ENCODE measurements around the gene MAL. TPM values are rescaled to one million over a fixed set of nuclear protein-coding genes. Genes with fewer than 3 reads are reported as not detected.
A peak's percentile ranks its signal among the peaks of the same experiment; 100 is the strongest.

MAL gene
- total and polyA plus RNA-seq, 2 of the 13 experiments (the other 11 are each of a cell fraction or from before 2014, with no cell fraction given): not detected

- TF ChIP-seq TFDP1 (CRISPR knock-in tag; IDR thresholded peaks at IDR 0.05; ENCODE audit: borderline replicate concordance): peak; percentile 43; the same call in 1 of the 2 replicates
- 0 out of 3 replicates have a peak, but pooled peaks have one; percentile 33 for TF ChIP-seq MXI1 (IDR thresholded peaks at IDR 0.05; ENCODE audit: borderline replicate concordance, low read depth, low read length)
- TF ChIP-seq, protein P1, sequence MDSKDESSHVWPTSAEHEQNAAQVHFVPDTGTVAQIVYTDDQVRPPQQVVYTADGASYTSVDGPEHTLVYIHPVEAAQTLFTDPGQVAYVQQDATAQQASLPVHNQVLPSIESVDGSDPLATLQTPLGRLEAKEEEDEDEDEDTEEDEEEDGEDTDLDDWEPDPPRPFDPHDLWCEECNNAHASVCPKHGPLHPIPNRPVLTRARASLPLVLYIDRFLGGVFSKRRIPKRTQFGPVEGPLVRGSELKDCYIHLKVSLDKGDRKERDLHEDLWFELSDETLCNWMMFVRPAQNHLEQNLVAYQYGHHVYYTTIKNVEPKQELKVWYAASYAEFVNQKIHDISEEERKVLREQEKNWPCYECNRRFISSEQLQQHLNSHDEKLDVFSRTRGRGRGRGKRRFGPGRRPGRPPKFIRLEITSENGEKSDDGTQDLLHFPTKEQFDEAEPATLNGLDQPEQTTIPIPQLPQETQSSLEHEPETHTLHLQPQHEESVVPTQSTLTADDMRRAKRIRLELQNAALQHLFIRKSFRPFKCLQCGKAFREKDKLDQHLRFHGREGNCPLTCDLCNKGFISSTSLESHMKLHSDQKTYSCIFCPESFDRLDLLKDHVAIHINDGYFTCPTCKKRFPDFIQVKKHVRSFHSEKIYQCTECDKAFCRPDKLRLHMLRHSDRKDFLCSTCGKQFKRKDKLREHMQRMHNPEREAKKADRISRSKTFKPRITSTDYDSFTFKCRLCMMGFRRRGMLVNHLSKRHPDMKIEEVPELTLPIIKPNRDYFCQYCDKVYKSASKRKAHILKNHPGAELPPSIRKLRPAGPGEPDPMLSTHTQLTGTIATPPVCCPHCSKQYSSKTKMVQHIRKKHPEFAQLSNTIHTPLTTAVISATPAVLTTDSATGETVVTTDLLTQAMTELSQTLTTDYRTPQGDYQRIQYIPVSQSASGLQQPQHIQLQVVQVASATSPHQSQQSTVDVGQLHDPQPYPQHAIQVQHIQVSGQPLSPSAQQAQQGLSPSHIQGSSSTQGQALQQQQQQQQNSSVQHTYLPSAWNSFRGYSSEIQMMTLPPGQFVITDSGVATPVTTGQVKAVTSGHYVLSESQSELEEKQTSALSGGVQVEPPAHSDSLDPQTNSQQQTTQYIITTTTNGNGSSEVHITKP (CRISPR knock-in tag; IDR thresholded peaks at IDR 0.05; ENCODE audit: low read depth): no peak
- TF ChIP-seq, protein P2, sequence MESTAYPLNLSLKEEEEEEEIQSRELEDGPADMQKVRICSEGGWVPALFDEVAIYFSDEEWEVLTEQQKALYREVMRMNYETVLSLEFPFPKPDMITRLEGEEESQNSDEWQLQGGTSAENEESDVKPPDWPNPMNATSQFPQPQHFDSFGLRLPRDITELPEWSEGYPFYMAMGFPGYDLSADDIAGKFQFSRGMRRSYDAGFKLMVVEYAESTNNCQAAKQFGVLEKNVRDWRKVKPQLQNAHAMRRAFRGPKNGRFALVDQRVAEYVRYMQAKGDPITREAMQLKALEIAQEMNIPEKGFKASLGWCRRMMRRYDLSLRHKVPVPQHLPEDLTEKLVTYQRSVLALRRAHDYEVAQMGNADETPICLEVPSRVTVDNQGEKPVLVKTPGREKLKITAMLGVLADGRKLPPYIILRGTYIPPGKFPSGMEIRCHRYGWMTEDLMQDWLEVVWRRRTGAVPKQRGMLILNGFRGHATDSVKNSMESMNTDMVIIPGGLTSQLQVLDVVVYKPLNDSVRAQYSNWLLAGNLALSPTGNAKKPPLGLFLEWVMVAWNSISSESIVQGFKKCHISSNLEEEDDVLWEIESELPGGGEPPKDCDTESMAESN (CRISPR knock-in tag; conservative IDR thresholded peaks at IDR 0.05): 0 out of 2 replicates have a peak, but pooled peaks have one; percentile 30
- no peak for TF ChIP-seq ZMYM2 (CRISPR knock-in tag; IDR thresholded peaks at IDR 0.05)
- no peak for TF ChIP-seq DPF2 (CRISPR knock-in tag; IDR thresholded peaks at IDR 0.05; ENCODE audit: borderline replicate concordance, low read depth)
- TF ChIP-seq HNRNPUL1 (IDR thresholded peaks at IDR 0.05; ENCODE audit: low read depth, low read length): no peak
- TF ChIP-seq ZNF337 (CRISPR knock-in tag; IDR thresholded peaks at IDR 0.05; ENCODE audit: borderline replicate concordance, low read depth): no peak
- TF ChIP-seq, protein P3, sequence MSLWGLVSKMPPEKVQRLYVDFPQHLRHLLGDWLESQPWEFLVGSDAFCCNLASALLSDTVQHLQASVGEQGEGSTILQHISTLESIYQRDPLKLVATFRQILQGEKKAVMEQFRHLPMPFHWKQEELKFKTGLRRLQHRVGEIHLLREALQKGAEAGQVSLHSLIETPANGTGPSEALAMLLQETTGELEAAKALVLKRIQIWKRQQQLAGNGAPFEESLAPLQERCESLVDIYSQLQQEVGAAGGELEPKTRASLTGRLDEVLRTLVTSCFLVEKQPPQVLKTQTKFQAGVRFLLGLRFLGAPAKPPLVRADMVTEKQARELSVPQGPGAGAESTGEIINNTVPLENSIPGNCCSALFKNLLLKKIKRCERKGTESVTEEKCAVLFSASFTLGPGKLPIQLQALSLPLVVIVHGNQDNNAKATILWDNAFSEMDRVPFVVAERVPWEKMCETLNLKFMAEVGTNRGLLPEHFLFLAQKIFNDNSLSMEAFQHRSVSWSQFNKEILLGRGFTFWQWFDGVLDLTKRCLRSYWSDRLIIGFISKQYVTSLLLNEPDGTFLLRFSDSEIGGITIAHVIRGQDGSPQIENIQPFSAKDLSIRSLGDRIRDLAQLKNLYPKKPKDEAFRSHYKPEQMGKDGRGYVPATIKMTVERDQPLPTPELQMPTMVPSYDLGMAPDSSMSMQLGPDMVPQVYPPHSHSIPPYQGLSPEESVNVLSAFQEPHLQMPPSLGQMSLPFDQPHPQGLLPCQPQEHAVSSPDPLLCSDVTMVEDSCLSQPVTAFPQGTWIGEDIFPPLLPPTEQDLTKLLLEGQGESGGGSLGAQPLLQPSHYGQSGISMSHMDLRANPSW (CRISPR knock-in tag; IDR thresholded peaks at IDR 0.05; ENCODE audit: borderline replicate concordance): no peak
- no peak for TF ChIP-seq NFYC (CRISPR knock-in tag; IDR thresholded peaks at IDR 0.05)
- no peak for TF ChIP-seq MAFG (CRISPR knock-in tag; IDR thresholded peaks at IDR 0.05)
- TF ChIP-seq SIN3B (IDR thresholded peaks at IDR 0.05; ENCODE audit: low read length): no peak
Measured at GRCh38 chr2:95076705-95077529, 51.4 kb downstream of the MAL start (continued).

Measured in HepG2 (cell line).